Measurements from ENCODE around the gene ZCCHC14. TPM values are rescaled to one million over a fixed set of nuclear protein-coding genes. Genes with fewer than 3 reads are reported as not detected.

The ZCCHC14 gene
- total RNA-seq, 4 donors from 2014 or later, result 8.3 to 19.6 (median 14.7) TPM

DNA sequence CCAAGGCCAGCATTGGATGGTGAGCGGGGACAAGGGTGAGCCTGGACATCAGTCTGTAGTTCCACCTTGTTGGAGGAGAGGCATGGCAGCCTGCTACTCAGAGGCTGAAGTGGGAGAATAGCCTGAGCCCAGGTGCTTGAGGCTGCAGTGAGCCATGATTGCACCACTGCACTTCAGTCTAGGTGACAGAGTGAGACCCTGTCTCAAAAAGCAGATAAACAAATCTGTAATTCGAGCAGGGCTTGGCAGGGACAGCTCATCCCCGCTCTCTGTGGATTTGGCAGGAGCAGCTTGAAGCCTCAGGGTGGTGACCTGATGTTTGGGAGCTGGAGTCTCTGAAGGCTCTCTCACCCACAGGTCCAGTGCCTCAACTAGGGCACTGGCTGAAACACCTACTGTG, 38.6 kb upstream of the ZCCHC14 start:
- intact Hi-C loops (cut with DNase I), result no loop called here
- WGBS, 2 donors, result 40 to 57% methylated on average over 1 to 2 of the region's 3 CpGs
- no peak for TF ChIP-seq CTCF (IDR thresholded peaks at IDR 0.05)
- TF ChIP-seq POLR2A (IDR thresholded peaks at IDR 0.05), result no peak
- H3K9me3 ChIP-seq, result peaks cover 0 to 42% (median 18%) of the 10 kb centered on the region in 3 donors
- H3K27ac ChIP-seq, result no peak overlapping the region
- DNase-seq, result no peak
- peaks cover 0 to 3% (median 0%) of the 10 kb centered on the region in 3 donors for H3K4me1 ChIP-seq
- peaks cover 0 to 14% (median 0%) of the 10 kb centered on the region in 4 donors for H3K27me3 ChIP-seq
- H3K36me3 ChIP-seq, result no peaks in the 10 kb centered on the region
- H3K4me3 ChIP-seq, result no peak overlapping the region

- intact Hi-C loops (cut with DNase I), result no loop called here
- no peaks in the 10 kb centered on the region for H3K4me1 ChIP-seq
- no peak overlapping the region for H3K27ac ChIP-seq
- DNase-seq, result no peak
- H3K36me3 ChIP-seq, result no peaks in the 10 kb centered on the region
- TF ChIP-seq CTCF (IDR thresholded peaks at IDR 0.05) (no peak), POLR2A (IDR thresholded peaks at IDR 0.05) (no peak)
- H3K9me3 ChIP-seq, result peaks cover 0 to 42% (median 18%) of the 10 kb centered on the region in 3 donors
- H3K27me3 ChIP-seq, result peaks cover 0 to 14% (median 0%) of the 10 kb centered on the region in 4 donors
- 60 to 97% methylated on average over 4 to 7 of the region's 10 CpGs for WGBS, 2 donors
- no peak overlapping the region for H3K4me3 ChIP-seq
These were observed 36.1 kb upstream of the ZCCHC14 start for GRCh38 chr16:87528690-87529579.

DNA sequence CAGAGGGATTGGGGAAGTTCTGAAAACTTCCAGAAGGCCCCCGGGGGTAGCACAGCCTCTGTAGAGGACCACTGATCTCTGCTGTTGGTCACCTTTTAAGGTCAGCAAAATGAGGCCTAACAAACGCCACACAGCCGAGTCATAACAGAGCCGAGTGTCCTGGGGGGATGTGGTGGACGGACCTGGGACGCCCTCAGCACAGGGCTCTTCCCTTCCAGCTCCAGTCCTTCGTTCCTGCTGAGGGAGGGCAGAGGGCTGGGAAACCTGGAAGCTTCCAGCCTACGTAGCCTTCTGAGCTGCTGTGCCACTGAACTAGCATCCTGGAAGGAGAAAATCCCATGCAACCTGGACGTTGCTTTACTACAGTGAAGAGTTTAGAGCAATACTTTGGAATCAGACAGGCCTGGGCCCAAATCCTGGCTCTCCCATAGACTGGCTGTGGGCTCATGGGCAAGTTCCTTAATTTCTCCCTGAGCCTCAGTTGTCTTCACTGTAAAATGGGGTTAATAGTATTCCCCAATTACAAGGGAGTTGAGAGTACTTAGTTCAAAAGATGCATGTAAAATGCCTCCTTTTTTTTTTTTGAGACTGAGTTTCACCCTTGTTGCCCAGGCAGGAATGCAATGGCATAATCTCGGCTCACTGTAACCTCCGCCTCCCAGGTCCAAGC, 34.4 kb upstream of the ZCCHC14 start:
- 67 to 79% methylated on average over 5 to 10 of the region's 11 CpGs for WGBS, 2 donors
- Histone ChIP-seq H3K36me3 (no peaks in the 10 kb centered on the region), H3K4me1 (no peaks in the 10 kb centered on the region), H3K9me3 (peaks cover 0 to 24% (median 8%) of the 10 kb centered on the region in 3 donors), H3K27ac (no peak overlapping the region), H3K27me3 (peaks cover 0 to 11% (median 0%) of the 10 kb centered on the region in 4 donors), H3K4me3 (no peak overlapping the region)
- intact Hi-C loops (cut with DNase I), result no loop called here
- no peak for DNase-seq
- TF ChIP-seq CTCF (IDR thresholded peaks at IDR 0.05), result no peak
- no peak for TF ChIP-seq POLR2A (IDR thresholded peaks at IDR 0.05)

DNA sequence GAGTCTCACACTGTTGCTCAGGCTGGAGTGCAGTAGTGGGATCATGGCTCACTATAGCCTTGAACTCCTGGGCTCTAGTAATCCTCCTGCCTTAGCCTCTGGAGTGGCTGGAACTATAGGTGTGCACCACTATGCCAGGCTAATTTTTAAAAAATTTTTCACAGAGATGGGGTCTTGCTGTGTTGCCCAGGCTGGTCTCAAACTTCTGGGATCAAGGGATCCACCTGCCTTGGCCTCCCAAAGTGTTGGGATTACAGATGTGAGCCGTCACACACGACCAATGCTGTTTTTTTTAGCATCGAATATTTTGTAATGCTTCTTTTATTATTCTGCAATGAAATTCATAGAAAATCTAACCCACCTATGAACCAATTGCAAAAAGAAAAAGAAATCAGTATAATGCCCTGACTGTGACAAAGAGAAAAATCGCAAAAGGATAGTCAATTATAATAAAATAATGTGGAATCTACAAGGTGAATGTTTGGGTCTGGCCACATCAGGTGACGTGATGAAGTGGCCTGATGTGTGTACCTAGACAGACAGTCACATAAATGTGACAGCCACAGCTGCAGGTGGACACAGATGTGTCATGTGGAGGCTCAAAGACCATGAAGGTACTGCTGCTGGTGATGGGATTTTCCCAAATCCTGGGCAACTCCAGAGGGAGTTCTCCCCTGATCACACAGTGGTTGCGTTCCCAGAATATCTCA, 33.6 kb upstream of the ZCCHC14 start:
- 76 to 83% methylated on average over 5 to 6 of the region's 6 CpGs for WGBS, 2 donors
- peaks cover 0 to 8% (median 0%) of the 10 kb centered on the region in 4 donors for H3K27me3 ChIP-seq
- peaks cover 0 to 16% (median 8%) of the 10 kb centered on the region in 3 donors for H3K9me3 ChIP-seq
- TF ChIP-seq CTCF (IDR thresholded peaks at IDR 0.05), result no peak
- TF ChIP-seq POLR2A (IDR thresholded peaks at IDR 0.05), result no peak
- no peak for DNase-seq
- no peak overlapping the region for H3K4me3 ChIP-seq
- H3K27ac ChIP-seq, result no peak overlapping the region
- intact Hi-C loops (cut with DNase I), result no loop called here
- H3K36me3 ChIP-seq, result no peaks in the 10 kb centered on the region
- H3K4me1 ChIP-seq, result no peaks in the 10 kb centered on the region

Data from esophagus squamous epithelium (tissue), 5 donors.